HG03558 (cell line): ENCODE results near the gene RAPSN.

ENCODE experiments used
- ATAC-seq: cut with Tn5 transposase; IDR thresholded peaks from one replicate; pipeline ENCODE4 v1.9.1; 2021; ENCODE audit warnings: moderate number of reproducible peaks; ENCODE audit not compliant: unreplicated experiment; ENCODE audit errors: extremely low read depth

The RAPSN gene

DNA sequence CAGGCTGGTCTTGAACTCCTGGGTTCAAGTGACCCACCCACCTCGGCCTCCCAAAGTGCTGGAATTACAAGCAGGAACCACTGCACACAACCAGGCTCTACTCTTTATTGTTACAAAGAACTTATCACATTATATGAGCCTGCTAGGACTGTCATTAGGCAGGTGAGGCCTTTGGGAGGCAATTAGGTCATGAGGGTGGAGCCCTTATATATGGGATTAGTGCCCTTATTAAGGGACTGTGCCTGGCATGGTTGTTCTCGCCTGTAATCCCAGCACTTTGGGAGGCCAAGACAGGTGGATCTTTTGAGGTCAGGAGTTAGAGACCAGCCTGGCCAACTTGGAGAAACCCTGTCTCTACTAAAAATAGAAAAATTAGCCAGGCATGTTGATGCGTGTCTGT lies 12.2 kb downstream of the RAPSN start:
- no peak for ATAC-seq

DNA sequence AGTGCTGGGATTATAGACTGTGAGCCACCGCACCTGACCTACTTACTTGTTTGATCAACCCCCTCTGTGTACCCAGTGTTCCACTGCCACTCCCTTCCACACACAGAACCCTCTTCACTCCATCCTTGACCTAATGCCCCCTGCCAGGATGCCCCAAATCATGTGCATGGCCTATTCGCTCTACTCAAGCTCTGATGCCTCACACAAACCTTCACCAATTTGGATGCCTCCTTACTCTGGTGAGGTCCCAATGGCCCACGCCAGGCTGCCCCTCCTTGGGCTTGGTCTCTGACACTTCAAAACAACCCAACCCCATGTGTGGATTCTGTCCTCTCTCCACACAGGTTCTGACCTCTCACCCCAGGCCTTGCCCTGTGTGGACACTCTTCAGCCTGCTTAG lies 13.2 kb downstream of the RAPSN start:
- ATAC-seq: no peak

DNA sequence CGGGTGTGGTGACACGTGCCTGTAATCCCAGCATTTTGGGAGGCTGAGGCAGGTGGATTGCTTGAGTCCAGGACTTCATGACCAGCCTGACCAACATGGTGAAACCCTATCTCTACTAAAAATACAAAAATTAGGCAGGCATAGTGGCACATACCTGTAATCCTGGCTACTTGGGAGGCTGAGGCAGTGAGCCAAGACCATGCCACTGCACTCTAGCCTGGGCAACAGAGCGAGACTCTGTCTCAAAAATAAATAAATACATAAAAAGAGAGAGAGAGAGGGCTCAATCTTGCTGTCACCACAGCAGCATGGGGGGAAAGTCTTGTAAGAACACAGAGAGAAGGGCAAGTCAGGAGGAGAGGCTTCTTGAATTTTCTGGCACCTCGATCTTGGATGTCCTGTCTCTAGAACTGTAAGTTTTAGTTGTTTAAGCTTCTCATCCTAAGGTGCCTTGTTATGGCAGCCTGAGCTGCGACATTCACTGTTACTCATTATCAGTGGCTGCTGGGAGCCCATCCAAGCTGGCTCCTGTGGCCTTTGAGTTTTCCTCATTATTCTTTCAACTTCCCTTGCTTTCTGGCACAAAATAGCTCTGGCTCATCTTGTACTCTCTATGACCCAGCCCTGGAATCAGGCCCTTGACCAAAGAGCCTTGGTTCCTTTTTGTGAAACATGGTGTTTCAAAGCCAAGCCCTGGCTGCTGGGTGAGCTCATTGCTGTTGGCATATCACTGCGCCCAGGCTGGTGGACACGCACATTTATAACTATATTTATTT lies 14.7 kb downstream of the RAPSN start:
- no peak for ATAC-seq

DNA sequence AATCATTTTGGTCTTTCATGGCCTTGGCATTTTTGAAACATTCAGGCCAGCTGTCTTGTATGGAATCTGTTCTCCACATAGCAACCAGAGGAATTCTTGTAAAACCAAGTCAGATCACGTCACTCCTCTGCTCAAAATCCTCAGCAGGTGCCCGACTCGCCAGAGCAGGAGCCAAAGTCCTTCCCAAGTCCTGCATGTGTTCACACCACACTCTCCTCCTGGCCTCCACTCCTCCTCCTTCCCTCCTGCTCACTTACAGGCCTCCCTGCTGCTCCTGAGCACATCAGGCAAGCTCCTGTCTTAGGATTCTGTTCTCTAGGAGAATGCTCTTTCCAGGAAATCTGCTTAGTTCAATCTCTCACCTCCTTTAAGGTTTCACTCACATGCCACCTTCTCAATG lies 15.8 kb downstream of the RAPSN start:
- no peak for ATAC-seq

DNA sequence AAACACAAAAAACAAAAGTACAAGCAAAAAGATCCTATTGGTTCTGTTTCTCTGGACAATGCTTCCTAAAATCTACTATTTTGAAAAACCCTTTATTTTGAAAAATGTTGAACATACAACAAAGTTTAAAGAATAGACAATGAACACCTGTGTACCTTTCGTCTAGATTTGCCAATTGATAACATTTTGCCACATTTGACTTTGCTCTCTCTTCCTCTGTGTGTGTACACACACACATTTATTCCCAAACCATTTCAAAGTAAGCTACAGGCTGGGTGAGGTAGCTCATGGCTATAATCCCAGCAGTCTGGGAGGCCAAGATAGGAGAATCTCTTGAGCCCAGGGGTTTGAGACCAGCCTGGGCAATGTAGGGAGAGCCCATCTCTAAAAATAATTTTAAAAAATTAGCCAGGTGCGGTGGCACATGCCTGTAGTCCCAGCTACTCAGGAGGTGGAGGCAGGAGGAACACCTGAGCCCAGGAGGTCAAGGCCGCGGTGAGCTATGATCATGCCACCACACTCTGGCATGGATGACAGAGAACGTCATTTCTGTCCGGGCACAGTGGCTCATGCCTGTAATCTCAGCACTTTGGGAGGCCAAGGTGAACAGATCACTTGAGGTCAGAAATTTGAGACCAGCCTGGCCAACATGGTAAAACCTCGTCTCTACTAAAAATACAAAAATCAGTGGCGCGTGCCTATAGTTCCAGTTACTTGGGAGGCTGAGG lies 17.4 kb downstream of the RAPSN start:
- ATAC-seq: no peak

DNA sequence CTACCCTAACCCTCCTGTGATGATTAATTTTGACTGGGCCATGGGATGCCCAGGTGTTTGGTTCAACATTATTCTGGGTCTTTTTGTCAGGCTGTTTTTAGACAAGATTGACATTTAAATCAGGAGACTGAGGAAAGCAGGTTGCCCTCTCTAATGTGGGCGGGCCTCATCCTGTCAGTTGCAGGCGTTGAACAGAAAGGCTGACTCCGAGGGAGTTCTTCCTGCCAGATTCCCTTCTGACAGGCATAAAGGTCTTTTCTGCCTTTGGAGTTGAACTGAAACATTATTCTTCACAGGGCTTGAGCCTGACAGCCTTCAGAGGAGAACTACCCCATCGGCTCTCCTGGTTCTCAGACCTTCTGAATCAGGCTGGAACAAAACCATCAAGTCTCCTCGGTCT lies 18.4 kb downstream of the RAPSN start:
- ATAC-seq: no peak

DNA sequence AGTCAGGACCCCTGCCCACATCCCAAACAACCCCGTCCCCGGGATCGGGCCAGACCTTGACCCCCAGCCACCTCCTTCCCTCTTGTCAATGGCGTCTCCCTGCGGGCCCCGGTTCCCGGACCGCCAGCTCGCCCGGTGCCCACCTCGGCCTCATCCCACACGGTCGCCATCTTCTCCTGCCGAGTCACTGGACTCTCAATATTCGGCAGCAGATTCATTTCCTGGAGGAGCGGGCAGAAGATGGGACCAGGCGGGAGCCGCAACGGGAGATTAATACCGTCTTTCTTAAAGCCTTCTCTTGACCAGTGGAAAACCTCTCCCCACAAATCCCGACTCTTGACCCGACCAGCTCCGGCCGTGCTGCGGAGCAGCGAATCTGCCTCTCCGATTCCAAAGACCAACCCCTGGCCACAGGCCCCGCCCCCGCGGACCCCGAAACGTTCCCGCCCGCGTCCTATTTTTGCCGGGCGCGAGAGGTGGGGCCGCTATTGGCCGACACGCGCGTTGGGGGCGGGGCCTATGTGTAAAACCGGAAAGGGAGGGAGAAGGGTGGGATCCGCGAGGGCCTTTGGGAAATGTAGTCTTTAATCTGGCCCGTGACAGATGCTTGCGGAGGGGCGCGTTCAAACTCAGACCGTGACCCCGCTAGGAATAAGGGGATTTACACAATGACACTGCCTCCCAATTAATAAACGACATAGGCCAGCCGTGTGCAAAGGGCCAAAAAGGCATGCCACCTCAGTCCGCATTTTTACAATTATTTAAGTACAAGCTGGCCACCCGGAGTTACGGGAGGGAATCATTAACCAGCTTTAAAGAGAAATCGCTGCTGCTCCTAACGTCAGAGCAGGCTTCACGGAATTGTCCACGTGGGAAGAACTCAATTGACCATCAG lies 22.6 kb downstream of the RAPSN start, which contains the start of gene PSMC3:
Gene PSMC3 (minus strand): TSS at position 378 of the 895 bp plus-strand sequence. CDS start 160 bp downstream, at position 218.
- ATAC-seq: peak; percentile 76

DNA sequence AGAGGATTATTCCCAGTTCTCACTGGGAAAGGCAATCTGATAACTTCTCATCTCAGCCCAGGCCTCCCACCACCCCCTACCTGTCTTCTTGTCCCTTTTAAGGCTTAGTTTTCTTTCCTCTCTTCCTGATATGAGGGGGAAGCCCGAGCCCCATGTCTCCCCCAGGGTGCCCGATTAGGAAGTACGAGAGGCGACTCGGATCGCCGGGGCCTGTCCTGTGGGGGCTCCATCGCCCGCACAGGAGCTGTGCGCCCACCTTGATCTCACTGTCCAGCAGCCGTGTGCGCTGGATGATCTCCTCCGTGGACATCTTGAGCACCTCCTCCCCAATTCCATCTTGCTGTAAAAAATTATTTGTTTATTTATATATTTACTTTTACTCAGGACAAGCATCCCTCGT lies 23.3 kb downstream of the RAPSN start:
- no peak for ATAC-seq

DNA sequence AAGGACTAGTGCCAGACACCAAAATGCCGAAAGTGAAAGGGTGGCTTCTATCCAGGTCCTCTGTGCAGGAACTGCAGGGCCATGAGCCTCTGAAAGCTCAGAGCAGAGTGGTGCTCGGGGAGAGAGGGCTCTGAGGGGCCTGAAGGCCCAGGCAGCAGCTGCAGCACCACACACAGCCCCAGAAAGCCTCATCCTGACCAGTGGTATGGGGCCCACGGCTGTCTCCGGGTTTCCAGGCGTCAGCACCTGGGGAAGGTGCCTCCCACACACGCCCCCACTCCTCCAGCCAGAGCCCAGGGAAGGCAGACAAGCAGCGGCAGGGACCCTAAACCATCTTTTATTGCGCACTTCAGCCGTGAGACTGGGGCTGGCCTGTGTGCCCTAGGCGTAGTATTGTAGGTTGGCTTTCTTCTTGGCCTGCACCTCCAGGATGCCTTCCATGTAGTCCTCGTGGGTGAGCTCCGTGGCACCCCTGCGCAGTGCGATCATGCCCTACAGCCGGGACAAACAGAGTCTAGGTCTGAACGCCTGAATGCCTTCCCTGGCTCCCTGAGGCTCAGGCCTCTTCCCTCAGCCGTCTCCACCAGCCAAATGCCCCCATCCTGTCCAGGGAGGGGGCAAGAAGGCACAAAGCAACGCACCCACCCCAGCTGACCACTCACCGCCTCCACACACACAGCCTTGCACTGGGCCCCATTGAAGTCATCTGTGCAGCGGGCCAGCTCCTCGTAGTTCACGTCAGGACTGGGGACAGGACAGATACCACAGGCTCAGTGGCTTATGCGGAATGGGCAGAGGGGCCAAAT lies 30.3 kb downstream of the RAPSN start:
- no peak for ATAC-seq

DNA sequence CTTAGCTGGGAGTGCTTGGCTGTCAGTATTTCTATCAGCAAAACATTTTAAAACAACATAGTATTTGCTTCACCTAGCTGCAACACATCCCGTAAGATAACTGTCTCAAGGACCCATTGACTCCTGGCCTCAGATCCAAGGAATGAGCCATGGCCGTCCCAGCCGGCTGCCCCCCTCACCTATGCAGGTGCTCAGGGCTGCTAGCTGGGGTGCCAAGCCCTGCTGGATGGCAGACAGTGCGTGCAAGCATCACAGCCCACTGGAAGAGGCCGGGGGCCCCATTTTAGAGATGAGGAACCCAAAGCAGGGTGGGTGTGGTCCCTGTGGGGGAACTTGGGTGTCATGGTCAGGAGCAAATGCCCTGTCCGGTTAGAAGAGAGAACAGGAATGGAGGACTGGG lies 31.2 kb downstream of the RAPSN start:
- ATAC-seq: no peak

DNA sequence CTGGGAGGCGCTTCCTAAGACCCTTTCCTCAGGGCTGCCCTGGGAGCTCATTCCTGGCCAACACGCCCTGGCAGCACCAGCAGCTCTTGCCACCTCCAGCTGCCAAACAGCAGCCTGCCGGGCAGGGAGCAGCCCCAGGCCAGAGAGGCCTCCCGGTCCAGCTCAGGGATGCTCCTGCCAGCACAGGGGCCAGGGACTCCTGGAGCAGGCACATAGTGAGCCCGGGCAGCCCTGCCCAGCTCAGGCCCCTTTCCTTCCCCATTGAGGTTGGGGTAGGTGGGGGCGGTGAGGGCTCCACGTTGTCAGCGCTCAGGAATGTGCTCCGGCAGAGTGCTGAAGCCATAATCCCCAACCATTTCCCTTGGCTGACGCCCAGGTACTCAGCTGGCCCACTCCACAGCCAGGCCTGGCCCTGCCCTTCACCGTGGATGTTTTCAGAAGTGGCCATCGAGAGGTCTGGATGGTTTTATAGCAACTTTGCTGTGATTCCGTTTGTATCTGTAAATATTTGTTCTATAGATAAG lies 32.9 kb downstream of the RAPSN start:
- no peak for ATAC-seq

DNA sequence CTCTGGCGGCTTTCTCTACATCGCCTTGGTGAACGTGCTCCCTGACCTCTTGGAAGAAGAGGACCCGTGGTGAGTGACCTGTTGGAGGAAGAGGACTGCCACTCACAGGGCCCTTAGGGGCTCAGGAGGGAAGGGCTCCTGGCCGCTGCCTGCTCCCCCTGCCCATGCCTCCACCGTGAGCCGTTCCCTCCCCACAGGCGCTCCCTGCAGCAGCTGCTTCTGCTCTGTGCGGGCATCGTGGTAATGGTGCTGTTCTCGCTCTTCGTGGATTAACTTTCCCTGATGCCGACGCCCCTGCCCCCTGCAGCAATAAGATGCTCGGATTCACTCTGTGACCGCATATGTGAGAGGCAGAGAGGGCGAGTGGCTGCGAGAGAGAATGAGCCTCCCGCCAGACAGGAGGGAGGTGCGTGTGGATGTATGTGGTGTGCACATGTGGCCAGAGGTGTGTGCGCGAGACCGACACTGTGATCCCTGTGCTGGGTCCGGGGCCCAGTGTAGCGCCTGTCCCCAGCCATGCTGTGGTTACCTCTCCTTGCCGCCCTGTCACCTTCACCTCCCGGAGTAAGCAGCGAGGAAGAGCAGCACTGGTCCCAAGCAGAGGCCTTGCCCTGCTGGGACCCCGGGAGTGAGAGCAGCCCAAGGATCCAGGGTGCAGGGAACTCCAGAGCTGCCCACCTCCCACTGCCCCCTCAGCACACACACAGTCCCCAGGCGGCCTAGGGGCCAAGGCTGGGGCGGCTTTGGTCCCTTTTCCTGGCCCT lies 33.7 kb downstream of the RAPSN start:
- ATAC-seq: no peak

DNA sequence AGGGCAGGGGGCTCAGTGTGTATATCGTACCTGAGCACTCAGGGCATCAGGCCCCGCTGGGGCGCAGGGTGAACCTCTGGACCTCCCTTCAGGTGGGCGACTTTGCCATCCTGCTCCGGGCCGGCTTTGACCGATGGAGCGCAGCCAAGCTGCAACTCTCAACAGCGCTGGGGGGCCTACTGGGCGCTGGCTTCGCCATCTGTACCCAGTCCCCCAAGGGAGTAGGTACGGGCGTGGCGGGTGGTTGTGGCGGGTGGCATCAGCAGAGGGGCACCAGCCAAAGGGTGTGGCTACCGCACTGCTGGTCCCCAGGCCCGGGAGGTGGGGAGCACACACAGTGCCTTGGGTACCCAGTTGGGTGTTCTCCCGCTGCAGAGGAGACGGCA lies 34.3 kb downstream of the RAPSN start:
- ATAC-seq: no peak

DNA sequence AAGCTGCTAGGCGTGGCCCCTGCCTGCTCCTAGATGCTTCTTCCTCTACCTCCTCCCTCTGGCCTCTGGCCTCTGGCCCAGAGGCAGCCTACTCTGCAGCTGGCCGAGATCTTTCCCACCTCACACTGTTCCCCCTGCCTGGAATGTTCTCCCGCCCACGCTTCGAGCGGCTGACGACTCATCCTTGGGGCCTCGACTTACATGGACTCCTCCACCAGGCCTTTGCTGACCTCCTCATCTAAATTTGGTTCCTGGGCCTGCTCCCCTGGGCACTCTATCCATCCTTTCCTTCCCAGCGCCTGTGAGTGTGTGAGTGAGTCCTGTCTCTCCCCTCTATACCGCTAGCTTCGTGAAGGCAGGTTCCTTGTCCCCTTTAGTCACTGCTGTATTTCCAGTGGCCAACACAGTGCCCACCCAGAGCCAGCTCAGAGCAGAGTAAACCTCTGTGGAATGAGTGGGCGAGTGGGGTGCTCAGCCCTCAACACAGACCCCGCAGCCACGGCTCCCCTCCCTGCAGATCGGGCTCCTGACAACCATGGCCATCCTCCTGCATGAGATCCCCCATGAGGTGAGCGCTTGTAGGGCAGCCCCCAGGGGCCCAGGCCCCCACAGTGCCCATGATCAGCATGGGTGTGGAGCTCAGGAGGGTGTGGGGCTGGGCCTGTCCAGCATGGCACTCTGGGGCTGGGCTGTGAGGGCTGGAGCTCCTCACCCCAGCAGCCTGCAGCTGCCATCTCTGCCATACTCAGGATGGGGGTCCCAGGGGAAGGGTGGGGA lies 34.8 kb downstream of the RAPSN start:
- ATAC-seq: no peak

DNA sequence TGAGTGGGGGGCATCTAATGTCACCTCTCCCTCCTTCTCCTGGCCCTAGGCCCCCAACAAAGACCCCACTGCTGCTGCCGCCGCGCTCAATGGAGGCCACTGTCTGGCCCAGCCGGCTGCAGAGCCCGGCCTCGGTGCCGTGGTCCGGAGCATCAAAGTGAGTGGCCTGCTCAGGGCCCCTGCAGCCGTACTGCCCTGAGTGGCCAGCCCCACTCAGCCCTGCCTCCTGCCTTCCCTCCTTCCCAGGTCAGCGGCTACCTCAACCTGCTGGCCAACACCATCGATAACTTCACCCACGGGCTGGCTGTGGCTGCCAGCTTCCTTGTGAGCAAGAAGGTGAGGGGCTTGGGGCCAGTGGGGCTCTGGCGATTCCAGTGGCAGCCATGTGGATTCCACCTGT lies 35.6 kb downstream of the RAPSN start:
- no peak for ATAC-seq

DNA sequence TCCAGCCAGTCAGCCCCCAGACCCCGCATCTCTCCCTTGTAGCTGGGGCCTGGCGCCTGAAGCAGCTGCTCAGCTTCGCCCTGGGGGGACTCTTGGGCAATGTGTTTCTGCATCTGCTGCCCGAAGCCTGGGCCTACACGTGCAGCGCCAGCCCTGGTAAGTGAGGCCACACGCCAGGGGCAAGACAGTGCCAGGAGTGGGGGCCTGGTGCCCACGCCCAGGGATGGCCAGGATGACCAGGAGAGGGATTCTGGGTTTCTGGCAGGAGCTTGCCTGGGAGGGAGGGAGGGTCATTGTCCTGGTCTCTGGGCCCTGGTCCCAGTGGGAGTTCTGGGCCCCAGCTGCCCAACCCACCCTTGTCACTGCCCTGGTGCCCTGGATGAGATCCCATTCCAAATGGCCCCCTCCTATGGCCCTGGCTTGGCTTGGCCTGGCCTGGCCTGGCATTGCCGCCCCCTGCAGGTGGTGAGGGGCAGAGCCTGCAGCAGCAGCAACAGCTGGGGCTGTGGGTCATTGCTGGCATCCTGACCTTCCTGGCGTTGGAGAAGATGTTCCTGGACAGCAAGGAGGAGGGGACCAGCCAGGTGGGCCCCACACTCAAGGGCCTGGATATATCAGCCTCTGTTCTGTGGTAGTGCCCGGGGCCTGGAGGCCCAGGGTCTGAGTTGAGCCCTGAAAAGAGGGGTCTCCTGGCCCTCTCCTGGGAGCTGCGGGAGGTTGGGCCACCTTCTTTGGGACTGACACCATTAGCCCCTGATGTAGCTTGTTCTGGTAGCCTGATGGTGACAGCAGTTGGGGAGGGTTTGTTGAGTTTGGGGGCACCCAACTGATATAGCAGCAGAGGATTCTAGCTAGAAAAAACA lies 36.8 kb downstream of the RAPSN start:
- ATAC-seq: no peak
